Bronchial epithelial cell (primary cell): ENCODE measurements around the gene ETV5. TPM values are rescaled to one million over a fixed set of nuclear protein-coding genes. Genes with fewer than 3 reads are reported as not detected.

Experiments used
- DNase-seq: peaks from one replicate; pipeline ENCODE4 v3.0.0-alpha.2; 2010; ENCODE audit warnings: low read depth
- FAIRE-seq: peaks from 2 replicates; lab custom pipeline; 2011; peaks lifted over from hg19 to GRCh38; lab: Jason Lieb, UNC
- H3K27me3 ChIP-seq: 2 replicates; pipeline ENCODE4 v1.5.1; 2011; ENCODE audit warnings: low read length; ENCODE audit not compliant: control insufficient read depth, insufficient read depth
- H3K36me3 ChIP-seq: 2 replicates; pipeline ENCODE4 v1.5.1; 2011; ENCODE audit warnings: low read length; ENCODE audit not compliant: control insufficient read depth, insufficient read depth
- H3K4me3 ChIP-seq: 2 replicates; pipeline ENCODE4 v1.5.1; 2011; ENCODE audit warnings: mild to moderate bottlenecking, low read depth, low read length, control low read depth
- CTCF ChIP-seq: IDR thresholded peaks from 2 replicates; pipeline ENCODE4 v1.5.1; 2011; ENCODE audit warnings: mild to moderate bottlenecking, moderate library complexity, low read length, control low read depth, inconsistent platforms; ENCODE audit not compliant: insufficient read depth, severe bottlenecking
- total RNA-seq: library from RNA; depleted of rRNA; stranded (reverse); fragments of >200 nt; gene quantifications from 2 replicates; pipeline ENCODE4 v1.2.1, GENCODE V29; 2014

ETV5 gene
- total RNA-seq, 1 donor from 2014 or later, result 12.9 TPM

GRCh38 chr3:186115239-186115996 is 6.5 kb upstream of the ETV5 start:
- Histone ChIP-seq H3K27me3 (no peaks in the 10 kb centered on the region), H3K4me3 (no peak overlapping the region), H3K36me3 (no peaks in the 10 kb centered on the region)
- FAIRE-seq (no peak), DNase-seq (no peak)
- TF ChIP-seq CTCF, result no peak

- TF ChIP-seq CTCF, result no peak
- Histone ChIP-seq H3K4me3 (no peak overlapping the region), H3K27me3 (no peaks in the 10 kb centered on the region), H3K36me3 (no peaks in the 10 kb centered on the region)
- DNase-seq, result no peak
- no peak for FAIRE-seq
Measured at GRCh38 chr3:186110975-186111974, 2.4 kb upstream of the ETV5 start.

GRCh38 chr3:186109897-186110803 is 1.3 kb upstream of the ETV5 start:
- Histone ChIP-seq H3K36me3 (no peaks in the 10 kb centered on the region), H3K4me3 (peak overlapping the region; percentile 42), H3K27me3 (no peaks in the 10 kb centered on the region)
- TF ChIP-seq CTCF, result no peak
- DNase-seq, result no peak
- FAIRE-seq, result no peak

- no peaks in the 10 kb centered on the region for H3K27me3 ChIP-seq
- FAIRE-seq, result no peak
- DNase-seq, result no peak
- no peak for TF ChIP-seq CTCF
- peak overlapping the region; percentile 54 for H3K4me3 ChIP-seq
- no peaks in the 10 kb centered on the region for H3K36me3 ChIP-seq
Measured at GRCh38 chr3:186108106-186108940, 566 bp downstream of the ETV5 start.
